IPS DF 19.7 (cell line): Measurements from ENCODE around the gene ACE.

Experiments
- DNase-seq: peaks from one replicate; pipeline ENCODE4 v3.0.0-alpha.2; 2013; ENCODE audit warnings: low read depth, low spot score

The ACE gene

GRCh38 chr17:63490858-63491400, 14.1 kb downstream of the ACE start:
- no peak for DNase-seq

GRCh38 chr17:63491413-63491812, 14.6 kb downstream of the ACE start:
- no peak for DNase-seq

GRCh38 chr17:63491977-63492618, 15.2 kb downstream of the ACE start:
- DNase-seq: no peak

- DNase-seq: no peak
These were observed 16.1 kb downstream of the ACE start for GRCh38 chr17:63492940-63493339.

- DNase-seq: no peak
These were observed 16.6 kb downstream of the ACE start for GRCh38 chr17:63493411-63493810.

- DNase-seq: no peak
These were observed 17.6 kb downstream of the ACE start for GRCh38 chr17:63494300-63494928.

- DNase-seq: no peak
These were observed 18.6 kb downstream of the ACE start for GRCh38 chr17:63495491-63495890.

- no peak for DNase-seq
These were observed 19.3 kb downstream of the ACE start for GRCh38 chr17:63496177-63496576.

GRCh38 chr17:63496663-63497400, 20.0 kb downstream of the ACE start:
- DNase-seq: no peak

GRCh38 chr17:63497708-63498483, 21.0 kb downstream of the ACE start:
- peak; percentile 61 for DNase-seq

GRCh38 chr17:63498626-63499195, 21.9 kb downstream of the ACE start:
- DNase-seq: no peak

- no peak for DNase-seq
These were observed 23.9 kb downstream of the ACE start for GRCh38 chr17:63500543-63501390.

- no peak for DNase-seq
These were observed 26.5 kb downstream of the ACE start for GRCh38 chr17:63503341-63503705.

GRCh38 chr17:63504261-63504660, 27.4 kb downstream of the ACE start:
- no peak for DNase-seq

- no peak for DNase-seq
These were observed 28.5 kb downstream of the ACE start for GRCh38 chr17:63505341-63505740.

- DNase-seq: no peak
These were observed 29.8 kb downstream of the ACE start for GRCh38 chr17:63506627-63507026.

- DNase-seq: no peak
These were observed 34.5 kb downstream of the ACE start for GRCh38 chr17:63511331-63511730.

GRCh38 chr17:63512388-63512787, 35.5 kb downstream of the ACE start:
- DNase-seq: no peak

GRCh38 chr17:63512896-63513644, 36.2 kb downstream of the ACE start:
- no peak for DNase-seq

GRCh38 chr17:63514477-63514876, 37.6 kb downstream of the ACE start:
- no peak for DNase-seq
